K562 (cell line): Measurements from ENCODE around the gene MYH7B. TPM values are rescaled to one million over a fixed set of nuclear protein-coding genes. Genes with fewer than 3 reads are reported as not detected.

Experiments
- ATF7 ChIP-seq: fragments of 450-650 bp; IDR thresholded peaks from 2 replicates; pipeline ENCODE4 v1.7.1; 2014; ENCODE audit warnings: mild to moderate bottlenecking, moderate library complexity
- ELK3 ChIP-seq: fragments of 450-650 bp; formaldehyde crosslinking; IDR thresholded peaks from 2 replicates; pipeline ENCODE4 v1.4.0; 2020; ENCODE audit warnings: mild to moderate bottlenecking
- FOXA1 ChIP-seq: fragments of 450-650 bp; IDR thresholded peaks from 2 replicates; pipeline ENCODE4 v1.6.1; 2016; ENCODE audit warnings: mild to moderate bottlenecking, borderline replicate concordance
- GATAD2A ChIP-seq: fragments of 450-650 bp; IDR thresholded peaks from 2 replicates; pipeline ENCODE4 v1.6.1; 2017
- L3MBTL2 ChIP-seq: fragments of 450-650 bp; IDR thresholded peaks from 2 replicates; pipeline ENCODE4 v1.6.1; 2016; ENCODE audit warnings: mild to moderate bottlenecking, moderate library complexity
- PHF20 ChIP-seq: fragments of 450-650 bp; IDR thresholded peaks from 2 replicates; pipeline ENCODE4 v1.6.1; 2018; ENCODE audit not compliant: partially characterized antibody
- POLR2G ChIP-seq: fragments of 200-400 bp; formaldehyde crosslinking; IDR thresholded peaks from 2 replicates; pipeline ENCODE4 v1.6.1; 2017; ENCODE audit warnings: low read depth, mild to moderate bottlenecking, antibody characterized with exemption, low read length, moderate library complexity
- POLR2H ChIP-seq: IDR thresholded peaks from 2 replicates; pipeline ENCODE4 v1.6.1; 2016; ENCODE audit warnings: missing genetic modification characterization, low read depth, mild to moderate bottlenecking, control low read depth, missing compliant biosample characterization, moderate library complexity
- SRSF3 ChIP-seq: fragments of 200-400 bp; formaldehyde crosslinking; IDR thresholded peaks from 2 replicates; pipeline ENCODE4 v1.6.1; 2016; ENCODE audit warnings: mild to moderate bottlenecking, low read length, moderate library complexity; ENCODE audit not compliant: insufficient read depth
- TAF1 ChIP-seq: IDR thresholded peaks from 2 replicates; pipeline ENCODE4 v1.6.1; 2011; ENCODE audit warnings: mild to moderate bottlenecking, low read length, moderate library complexity; ENCODE audit not compliant: insufficient read depth, control insufficient read depth, severe bottlenecking; ENCODE audit errors: extremely low read depth
- TEAD1 ChIP-seq, 2 experiments: fragments of 450-650 bp in 1 of 2; sonication (generic) in 1 of 2; formaldehyde crosslinking; IDR thresholded peaks; 2 replicates each; pipeline versions ENCODE4 v1.4.0 to v1.8.0; 2020 to 2022; ENCODE audit warnings: mild to moderate bottlenecking in 2 of 2, missing genetic modification reagents in 1 of 2
- YY1 ChIP-seq, 3 experiments: IDR thresholded peaks; 2 replicates each; pipeline ENCODE4 v1.6.1; 2011; ENCODE audit warnings: low read length in 2 of 3, mild to moderate bottlenecking in 2 of 3, moderate library complexity in 2 of 3, borderline replicate concordance in 1 of 3, control low read depth in 1 of 3, low read depth in 1 of 3; ENCODE audit not compliant: insufficient read depth in 3 of 3, insufficient replicate concordance in 2 of 3, control insufficient read depth in 1 of 3, insufficient read length in 1 of 3; ENCODE audit errors: extremely low read depth in 1 of 3
- ZNF57 ChIP-seq: fragments of 450-650 bp; formaldehyde crosslinking; IDR thresholded peaks from 2 replicates; pipeline ENCODE4 v1.4.0; 2020; ENCODE audit warnings: mild to moderate bottlenecking, moderate library complexity
- polyA plus RNA-seq, 8 experiments: library from polyadenylated mRNA; depleted of rRNA in 4 of 8; stranded (reverse) in 5 of 8; unstranded in 3 of 8; fragments of >200 nt; fragmentation: Nextera tagmentation in 2 of 8; fragmentation: Illumina TruSeq in 1 of 8; extraction: Ambion mirVana in 2 of 8; extraction: Trizol in 1 of 8; gene quantifications; 2 replicates each; pipeline versions ENCODE4 v1.2.1 to v1.2.3, GENCODE V29; 2011 to 2014; ENCODE audit warnings: inconsistent platforms in 1 of 8, missing spikeins in 1 of 8
- total RNA-seq, 7 experiments: library from RNA; depleted of rRNA in 6 of 7; stranded (reverse); fragments of >200 nt in 6 of 7; fragmentation: Illumina TruSeq in 2 of 7; extraction: Trizol in 2 of 7; gene quantifications; 2 replicates each; pipeline versions ENCODE4 v1.2.1 to v1.2.3, GENCODE V29; 2011 to 2021; ENCODE audit warnings: low replicate concordance in 1 of 7
- TF ChIP-seq, protein P1 (sequence below), 3 experiments: fragments of 200-800 bp in 1 of 3; fragments of 250-450 bp in 1 of 3; fragments of 450-650 bp in 1 of 3; sonication (Bioruptor Pico) in 1 of 3; sonication (Bioruptor generic) in 1 of 3; formaldehyde crosslinking in 1 of 3; IDR thresholded peaks; 2 replicates each; pipeline versions ENCODE4 v1.6.1 to v1.8.0; 2016 to 2022; ENCODE audit warnings: mild to moderate bottlenecking in 2 of 3, missing genetic modification characterization in 2 of 3, missing compliant biosample characterization in 1 of 3, moderate library complexity in 1 of 3

The MYH7B gene
- total and polyA plus RNA-seq, 9 of the 15 experiments (the other 6 are each of a cell fraction or from before 2014, with no cell fraction given), result 0.07 to 0.34 (median 0.13) TPM; not detected in 3

DNA sequence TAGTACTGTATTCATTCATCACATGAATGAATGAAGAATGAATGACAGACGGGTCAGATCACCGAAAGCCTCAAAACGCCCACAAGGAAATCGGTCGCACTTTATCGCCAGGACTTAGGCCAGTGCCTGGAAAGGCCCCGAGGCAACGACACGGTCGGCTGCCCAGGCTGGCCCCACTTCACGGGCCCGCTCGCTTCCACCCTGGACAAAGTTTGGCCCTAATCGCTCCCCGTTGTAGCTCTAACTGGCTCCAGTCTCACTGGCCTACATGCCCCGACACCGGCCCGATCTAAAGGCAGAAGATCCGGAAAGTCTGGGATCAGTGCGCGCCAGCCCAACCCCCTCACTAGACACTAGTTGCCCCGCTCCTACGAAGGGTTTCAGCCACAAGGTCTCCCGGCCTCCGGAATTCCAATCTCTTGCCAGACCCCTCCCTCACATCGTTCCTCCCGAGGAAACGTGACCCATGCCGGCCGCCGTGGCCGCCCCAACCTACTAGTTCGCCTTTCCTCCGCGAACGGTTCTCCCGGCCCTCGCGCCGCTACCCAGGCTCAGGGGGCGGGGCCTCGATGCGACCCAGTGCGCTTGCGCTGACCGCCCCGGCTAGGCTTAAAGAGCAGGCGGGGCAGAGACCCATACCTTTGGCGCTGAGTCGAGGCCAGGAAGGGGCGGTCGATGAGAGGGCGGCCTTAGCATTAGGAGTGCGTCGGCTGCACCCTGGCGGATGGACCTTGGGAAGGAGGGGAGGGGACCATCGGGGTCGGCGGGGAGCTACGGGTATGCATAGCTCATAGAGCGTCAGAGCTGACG is at the start of gene MYH7B, which contains the start of gene GSS (continued):
- TF ChIP-seq, protein P1, sequence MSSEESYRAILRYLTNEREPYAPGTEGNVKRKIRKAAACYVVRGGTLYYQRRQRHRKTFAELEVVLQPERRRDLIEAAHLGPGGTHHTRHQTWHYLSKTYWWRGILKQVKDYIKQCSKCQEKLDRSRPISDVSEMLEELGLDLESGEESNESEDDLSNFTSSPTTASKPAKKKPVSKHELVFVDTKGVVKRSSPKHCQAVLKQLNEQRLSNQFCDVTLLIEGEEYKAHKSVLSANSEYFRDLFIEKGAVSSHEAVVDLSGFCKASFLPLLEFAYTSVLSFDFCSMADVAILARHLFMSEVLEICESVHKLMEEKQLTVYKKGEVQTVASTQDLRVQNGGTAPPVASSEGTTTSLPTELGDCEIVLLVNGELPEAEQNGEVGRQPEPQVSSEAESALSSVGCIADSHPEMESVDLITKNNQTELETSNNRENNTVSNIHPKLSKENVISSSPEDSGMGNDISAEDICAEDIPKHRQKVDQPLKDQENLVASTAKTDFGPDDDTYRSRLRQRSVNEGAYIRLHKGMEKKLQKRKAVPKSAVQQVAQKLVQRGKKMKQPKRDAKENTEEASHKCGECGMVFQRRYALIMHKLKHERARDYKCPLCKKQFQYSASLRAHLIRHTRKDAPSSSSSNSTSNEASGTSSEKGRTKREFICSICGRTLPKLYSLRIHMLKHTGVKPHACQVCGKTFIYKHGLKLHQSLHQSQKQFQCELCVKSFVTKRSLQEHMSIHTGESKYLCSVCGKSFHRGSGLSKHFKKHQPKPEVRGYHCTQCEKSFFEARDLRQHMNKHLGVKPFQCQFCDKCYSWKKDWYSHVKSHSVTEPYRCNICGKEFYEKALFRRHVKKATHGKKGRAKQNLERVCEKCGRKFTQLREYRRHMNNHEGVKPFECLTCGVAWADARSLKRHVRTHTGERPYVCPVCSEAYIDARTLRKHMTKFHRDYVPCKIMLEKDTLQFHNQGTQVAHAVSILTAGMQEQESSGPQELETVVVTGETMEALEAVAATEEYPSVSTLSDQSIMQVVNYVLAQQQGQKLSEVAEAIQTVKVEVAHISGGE (CRISPR knock-in tag; IDR thresholded peaks at IDR 0.05), result peak in 1 of 3 experiments; percentile 60; a peak in 1 of 6 replicates
- no peak for TF ChIP-seq FOXA1
- TF ChIP-seq L3MBTL2, result peak; percentile 77
- TF ChIP-seq YY1 (IDR thresholded peaks at IDR 0.05; ENCODE audit: borderline replicate concordance in 1 of 3, control insufficient read depth in 1 of 3, extremely low read depth in 1 of 3, insufficient read depth in 3 of 3, insufficient read length in 1 of 3, insufficient replicate concordance in 2 of 3, low read depth in 1 of 3, low read length in 2 of 3), result peak in 2 of 3 experiments; percentile 6 to 34
- TF ChIP-seq POLR2G, result peak; percentile 98
- TF ChIP-seq ELK3, result no peak
- no peak for TF ChIP-seq SRSF3
- 0 out of 2 replicates have a peak, but pooled peaks have one; percentile 8 for TF ChIP-seq ZNF57
- peak; percentile 99 for TF ChIP-seq TAF1
- TF ChIP-seq PHF20, result peak; percentile 61
- peak in 1 of 2 experiments; percentile 84; a peak in 2 of 4 replicates for TF ChIP-seq TEAD1 (CRISPR knock-in tag; IDR thresholded peaks at IDR 0.05)
- TF ChIP-seq POLR2H (tag), result peak; percentile 86
- peak; percentile 71 for TF ChIP-seq ATF7
- TF ChIP-seq GATAD2A, result 0 out of 2 replicates have a peak, but pooled peaks have one; percentile 11
